T-helper 2 cell (primary cell): ENCODE data around the gene ADAMTS17.
A peak's percentile ranks its signal among the peaks of the same experiment; 100 is the strongest.

ENCODE experiments used
- DNase-seq, 5 experiments: peaks; one replicate each; pipeline versions ENCODE4 v3.0.0 to v3.0.0-alpha.2; 2012 to 2022

ADAMTS17 gene

DNA sequence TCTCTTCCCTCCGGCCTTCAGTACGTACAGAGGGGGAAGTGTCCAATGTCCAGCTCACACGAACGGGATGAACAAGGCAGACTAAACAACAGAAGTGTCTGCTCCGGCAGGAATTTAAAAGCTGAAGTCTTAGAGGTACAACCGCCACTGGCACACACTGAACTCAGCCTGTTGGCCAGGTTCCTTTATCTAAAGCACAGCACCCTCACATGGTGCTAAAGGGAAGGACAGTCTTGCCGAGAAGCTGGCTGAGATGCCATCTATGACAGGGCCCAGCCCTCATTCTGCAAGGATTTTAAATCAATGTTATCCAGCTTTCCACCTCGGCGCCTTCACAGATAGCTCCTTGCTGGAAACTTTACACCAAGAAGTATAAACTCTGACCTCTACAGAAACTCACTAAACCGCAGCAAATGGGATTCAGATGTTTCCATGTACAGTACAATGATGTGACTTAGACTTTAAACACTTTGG lies 2.8 kb downstream of the ADAMTS17 start:
- peak in 3 of 5 experiments; percentile 33 to 74 (median 51) for DNase-seq

DNA sequence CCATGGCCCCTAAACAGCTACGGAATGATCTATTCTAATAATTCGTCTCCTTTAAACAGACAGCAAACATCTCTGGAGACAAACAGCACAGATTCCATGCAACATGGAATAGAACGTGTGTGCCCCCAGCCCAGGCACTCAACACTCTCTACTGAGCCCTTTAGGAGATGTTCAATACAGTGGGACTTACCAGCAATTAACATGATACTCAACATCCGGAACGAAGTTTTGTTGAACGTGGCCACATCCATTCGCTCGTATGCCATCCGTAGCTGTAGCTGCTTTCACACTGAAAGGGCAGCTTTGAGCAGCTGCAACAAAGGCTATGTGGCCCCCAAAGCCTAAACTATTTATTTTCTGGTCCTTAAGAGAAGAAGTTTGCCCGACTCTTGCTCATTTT lies 3.5 kb downstream of the ADAMTS17 start:
- no peak for DNase-seq

GRCh38 chr15:100337096-100338044 lies 4.4 kb downstream of the ADAMTS17 start:
- no peak for DNase-seq

DNA sequence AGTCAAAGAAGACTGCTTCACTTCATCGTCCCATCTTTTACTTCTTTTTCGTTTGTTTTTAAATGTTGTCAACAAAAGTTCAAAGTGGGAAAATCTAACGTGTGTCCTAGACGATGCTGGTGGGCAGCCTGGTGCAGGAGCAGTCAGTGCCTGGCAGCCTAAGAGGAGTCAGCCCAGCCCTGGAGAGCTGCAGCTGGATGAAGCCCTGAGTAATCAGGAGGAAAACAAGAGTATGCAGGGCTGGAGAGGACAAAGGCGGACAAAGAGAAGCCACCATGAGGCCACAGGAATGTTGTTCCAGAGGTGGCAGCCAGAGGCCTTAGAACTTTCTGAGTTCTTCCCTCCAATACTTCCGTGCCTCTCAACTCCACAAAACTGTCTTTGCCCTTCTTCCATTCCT lies 5.7 kb downstream of the ADAMTS17 start:
- no peak for DNase-seq

- peak in 1 of 5 experiments; percentile 22 for DNase-seq
These were observed 6.3 kb downstream of the ADAMTS17 start for GRCh38 chr15:100335335-100335999.

DNA sequence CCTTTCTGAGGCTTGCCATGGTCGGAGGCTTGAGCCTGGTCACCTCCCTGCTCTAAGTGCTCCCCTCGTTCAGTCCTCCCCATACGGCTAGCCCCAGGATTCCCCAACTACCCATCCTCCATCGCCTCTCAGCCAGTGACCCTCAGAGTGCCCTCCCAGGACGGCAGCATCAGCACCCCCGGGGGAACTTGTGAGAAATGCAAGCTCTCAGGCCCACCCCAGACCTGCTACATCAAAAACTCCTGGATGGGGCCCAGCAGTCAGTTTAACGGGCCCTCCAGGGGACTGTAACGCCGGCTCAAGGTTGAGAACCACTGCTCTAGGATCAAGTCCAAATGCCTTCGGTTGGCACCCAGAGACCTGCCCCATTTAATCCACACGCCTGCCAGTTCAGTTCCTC lies 6.9 kb downstream of the ADAMTS17 start:
- DNase-seq = no peak

GRCh38 chr15:100334456-100334855 lies 7.3 kb downstream of the ADAMTS17 start:
- no peak for DNase-seq

- DNase-seq = peak in 1 of 5 experiments; percentile 14
These were observed 7.8 kb downstream of the ADAMTS17 start for GRCh38 chr15:100334015-100334414.

DNA sequence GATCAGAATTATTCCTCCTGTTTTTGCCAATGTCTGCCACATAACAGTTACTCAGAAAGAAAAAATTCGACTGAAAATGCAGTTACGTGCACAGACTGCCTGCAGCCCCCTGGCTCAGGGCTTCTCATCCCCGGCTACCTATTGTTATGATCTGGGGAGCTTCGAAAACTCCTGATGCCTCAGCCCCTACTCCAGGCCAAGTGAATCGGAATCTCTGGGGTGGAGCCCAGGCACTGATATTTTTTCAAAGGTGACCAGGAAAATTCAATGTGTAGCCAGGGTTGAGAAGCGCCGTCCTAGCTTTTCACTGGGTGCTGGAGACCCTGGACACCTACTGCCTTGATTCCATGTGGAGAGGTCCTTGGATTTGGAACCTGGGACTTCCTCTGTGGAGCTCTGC lies 8.5 kb downstream of the ADAMTS17 start:
- no peak for DNase-seq

DNA sequence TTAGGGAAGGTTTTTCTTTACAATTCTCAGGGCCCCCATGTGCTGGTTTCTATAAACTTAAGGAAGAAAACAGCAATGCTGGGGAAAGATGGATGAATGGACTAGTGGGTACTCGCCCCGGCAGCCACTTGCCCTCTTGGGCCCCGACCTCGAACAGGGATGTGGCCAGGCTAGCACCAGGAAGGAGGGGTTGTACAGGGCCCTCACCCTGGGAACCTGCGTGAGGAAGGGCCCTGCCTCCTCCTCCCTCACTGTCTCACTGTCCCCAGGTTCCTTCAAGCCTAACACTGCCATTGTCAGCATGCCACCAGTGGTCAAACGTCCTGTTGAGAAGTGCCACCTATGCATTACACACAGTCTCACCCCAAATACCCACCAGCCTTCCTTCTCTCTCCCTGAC lies 9.1 kb downstream of the ADAMTS17 start:
- no peak for DNase-seq

DNA sequence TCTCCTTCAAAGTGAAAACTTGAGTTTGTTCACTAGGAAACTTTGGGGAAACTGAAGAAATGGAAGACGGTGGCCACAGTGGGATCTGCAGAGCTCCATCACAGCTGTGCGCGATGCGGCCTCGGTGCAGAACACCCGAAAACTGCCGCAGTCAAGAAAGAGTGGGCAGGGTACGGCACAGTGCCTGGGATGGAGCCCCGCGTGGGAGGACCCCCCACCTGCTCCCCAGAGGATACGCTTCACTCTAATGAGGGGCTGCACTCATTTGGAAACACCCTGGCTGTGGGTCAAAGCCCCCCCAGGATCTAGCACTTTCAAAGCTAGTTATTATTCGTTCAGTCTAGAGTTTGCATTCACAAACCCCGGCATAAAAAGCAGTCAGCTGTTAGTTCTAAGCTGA lies 9.5 kb downstream of the ADAMTS17 start:
- DNase-seq = no peak

- DNase-seq = peak in 2 of 5 experiments; percentile 61 to 85
These were observed 11.1 kb downstream of the ADAMTS17 start for GRCh38 chr15:100330629-100331215.

DNA sequence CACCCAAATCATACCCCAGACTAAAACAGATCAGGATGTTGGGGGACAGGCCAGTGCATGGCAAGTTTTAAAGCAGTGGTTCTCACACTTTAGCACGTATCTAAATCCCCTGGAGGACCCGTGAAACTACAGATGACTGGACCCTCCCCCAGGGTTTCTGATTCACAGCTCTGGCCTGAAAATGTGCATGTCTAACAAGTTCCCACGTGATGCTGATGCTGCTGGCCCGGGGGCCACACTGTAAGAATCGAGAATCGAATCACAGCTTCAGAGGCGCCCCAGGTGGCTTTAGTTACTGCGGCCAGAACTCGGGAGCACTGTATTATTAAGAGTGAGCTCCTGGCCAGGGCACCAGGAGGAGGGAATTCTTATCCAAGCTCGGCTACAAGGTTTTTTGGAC lies 11.6 kb downstream of the ADAMTS17 start:
- DNase-seq = peak in 2 of 5 experiments; percentile 30 to 51

DNA sequence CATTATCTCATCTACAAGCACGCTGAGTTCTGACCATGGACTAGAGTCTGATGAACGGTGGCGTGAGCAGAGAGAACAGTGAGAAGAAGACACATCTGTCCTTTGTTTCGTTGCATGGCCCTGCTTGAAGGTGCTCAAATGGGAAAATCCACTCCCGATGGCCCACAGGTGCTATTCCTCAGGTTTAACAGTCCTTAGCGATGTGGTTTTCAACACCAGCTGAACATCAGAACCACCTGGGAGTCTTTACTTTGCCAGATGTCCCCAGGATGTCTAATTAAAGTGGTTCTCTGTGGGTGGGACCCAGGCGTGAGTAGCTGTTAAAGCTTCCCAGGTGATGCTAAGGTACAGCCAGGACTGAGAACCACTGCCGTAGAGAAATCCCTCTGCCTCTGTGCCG lies 13.0 kb downstream of the ADAMTS17 start:
- no peak for DNase-seq

DNA sequence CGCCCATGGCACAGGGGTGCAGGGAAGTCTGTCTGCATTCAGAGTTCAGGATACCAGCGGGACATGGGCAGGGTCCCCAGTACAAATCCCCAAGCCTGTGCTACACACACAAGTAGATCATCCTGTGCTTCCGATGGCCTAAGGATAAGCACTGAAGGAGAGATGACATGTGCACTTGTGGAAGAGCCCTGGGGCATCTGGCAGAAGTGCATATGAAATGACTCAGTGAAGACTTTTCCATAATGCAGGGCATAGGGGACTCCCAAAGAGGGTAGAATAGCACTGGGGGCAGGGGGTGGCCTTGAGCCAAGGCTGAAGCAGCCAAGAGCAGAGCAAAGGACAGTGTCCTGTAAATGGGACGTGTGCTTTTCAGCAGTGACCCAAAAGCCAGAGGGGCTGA lies 22.9 kb downstream of the ADAMTS17 start:
- no peak for DNase-seq

DNA sequence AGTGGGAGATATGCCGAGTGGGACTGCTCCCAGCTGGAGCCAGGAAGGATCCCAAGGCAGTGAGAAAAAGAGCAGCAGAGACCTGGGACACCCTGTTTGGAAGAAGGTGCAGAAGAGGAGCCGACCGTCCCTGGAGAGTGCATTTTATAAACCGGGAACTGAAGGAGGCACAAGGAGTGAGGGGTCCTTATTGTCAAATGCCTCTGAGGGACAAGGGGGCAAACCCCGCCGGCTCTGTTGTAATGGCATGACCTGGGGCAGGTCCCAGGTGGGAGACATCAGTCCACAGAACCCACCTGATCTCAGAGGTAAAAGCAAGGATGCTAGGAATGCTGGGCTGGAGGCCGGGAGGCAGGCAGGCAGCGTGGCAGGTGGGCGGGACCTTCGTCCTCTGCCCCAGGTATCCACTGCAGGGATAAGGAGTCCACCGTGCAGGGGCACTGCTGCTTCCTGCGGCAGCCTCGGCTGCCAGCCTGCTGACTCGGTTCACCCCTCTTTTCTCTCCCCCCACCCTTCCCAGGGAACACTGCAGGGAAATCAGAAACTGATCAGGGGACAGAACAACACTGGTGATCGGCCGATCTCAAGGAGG lies 26.9 kb downstream of the ADAMTS17 start:
- DNase-seq = no peak

DNA sequence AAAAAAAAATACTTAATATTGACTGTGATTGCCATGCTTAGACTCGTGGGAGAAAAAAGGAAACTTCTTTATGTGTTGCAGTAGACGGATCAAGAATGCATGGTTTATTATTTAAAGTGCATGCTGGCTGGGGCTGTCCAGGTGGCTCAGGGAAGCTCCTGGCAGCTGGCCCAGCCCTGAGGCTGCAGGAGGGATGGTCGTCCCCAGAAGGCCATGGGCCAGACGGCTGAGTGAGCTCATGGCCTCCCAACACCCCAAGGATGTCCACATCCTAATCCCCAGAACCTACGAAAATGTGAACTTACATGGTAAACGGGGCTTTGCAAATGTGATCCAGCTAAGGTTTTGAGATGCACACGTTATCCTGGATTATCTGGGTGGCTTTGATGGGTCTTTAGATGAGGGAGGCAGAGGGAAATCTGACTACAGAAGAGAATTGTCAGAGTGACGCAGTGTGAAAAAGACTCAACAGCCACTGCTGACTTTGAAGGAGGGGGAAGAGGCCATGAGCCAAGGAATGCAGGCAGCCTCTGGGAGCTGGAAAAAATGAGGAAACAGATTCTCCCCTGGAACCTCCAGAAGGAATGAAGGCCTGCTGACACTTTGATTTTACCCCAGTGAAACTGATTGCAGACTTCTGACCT lies 29.8 kb downstream of the ADAMTS17 start:
- no peak for DNase-seq

GRCh38 chr15:100311154-100311625 lies 30.6 kb downstream of the ADAMTS17 start:
- no peak for DNase-seq

DNA sequence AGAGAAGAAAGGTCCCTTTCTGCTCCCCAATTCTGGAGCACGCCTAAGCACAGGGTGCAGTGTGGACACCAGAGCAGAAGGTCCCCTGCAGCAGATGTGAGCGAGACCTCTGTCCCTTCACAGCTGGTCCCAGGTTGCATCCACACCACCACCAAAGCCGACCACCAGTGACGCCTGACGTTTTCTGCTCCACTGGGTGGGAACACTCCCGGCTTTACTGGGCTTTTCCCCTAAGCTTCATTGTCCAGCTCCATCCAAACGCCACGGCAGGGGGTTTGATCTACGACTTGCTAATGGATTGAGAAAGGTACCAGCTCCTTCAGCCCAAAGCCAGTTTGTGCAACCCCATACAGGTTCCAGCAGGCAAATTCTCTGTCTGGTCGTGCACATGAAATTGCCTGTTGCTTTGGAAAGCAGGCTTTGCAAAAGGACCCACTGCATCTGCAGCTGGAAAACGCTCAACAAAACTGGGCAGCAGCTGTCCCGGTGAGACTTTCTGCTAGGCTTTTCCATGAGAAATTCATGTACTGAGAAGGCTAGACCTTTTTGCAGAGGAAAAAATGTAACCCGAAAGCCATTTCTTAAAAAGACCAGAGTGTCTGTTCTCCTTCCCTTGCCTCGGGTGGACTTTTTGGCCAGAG lies 31.1 kb downstream of the ADAMTS17 start:
- no peak for DNase-seq

- no peak for DNase-seq
These were observed 31.8 kb downstream of the ADAMTS17 start for GRCh38 chr15:100310041-100310405.

DNA sequence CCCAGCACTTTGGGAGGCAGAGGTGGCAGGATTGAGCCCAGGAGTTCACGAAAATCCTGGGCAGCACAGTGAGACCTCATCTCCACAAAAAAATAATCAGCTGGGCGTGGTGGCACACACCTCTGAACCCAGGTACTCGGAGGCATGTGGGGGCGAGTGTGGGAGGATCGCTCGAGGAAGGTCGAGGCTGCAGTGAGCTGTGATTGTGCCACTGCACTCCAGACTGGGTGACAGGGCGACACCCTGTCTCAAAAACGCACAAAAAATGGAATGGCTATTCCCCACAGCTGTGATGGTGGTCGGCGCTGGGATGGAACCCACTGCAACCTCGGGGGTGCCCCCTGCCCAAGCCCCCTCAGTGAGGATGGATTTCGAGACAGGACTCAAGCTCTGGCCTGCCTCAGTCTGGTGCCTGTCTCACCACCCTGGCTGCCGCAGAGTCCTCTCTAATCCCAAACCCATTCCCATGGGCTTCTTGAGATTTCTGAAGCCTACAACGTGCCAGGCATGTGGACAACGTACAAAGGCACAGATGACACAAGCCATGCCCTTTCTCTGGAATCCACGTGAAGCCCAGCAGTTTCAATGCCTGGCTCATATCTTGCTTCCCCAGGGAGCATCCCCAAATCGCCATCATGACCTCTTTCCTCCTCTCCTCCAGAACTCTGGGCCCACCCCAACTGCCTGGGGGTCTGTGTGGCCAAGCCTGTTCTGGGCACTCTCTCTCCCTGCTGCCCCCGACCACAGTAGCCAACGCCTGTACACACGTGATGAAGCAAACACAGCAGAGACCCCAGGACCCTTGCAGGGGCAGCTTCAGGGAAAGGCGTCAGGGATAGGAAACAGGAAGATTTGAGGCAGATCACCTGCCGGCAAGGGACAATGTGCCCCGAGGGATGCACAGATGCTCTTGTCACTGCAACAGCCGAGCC lies 32.4 kb downstream of the ADAMTS17 start:
- DNase-seq = no peak
